ENCODE data around the gene ARID3A. TPM values are rescaled to one million over a fixed set of nuclear protein-coding genes. Genes with fewer than 3 reads are reported as not detected.
A peak's percentile ranks its signal among the peaks of the same experiment; 100 is the strongest.

Gene ARID3A
- total RNA-seq, 1 experiment from 2014 or later: 103 TPM

- DNase-seq (ENCODE audit: low spot score): no peak
- in situ Hi-C loops (cut with HindIII; ENCODE audit: low sequenced_read_pairs): no loop called here
Observed at GRCh38 chr19:942133-942645, 16.4 kb downstream of the ARID3A start.

- DNase-seq (ENCODE audit: low spot score): no peak
- in situ Hi-C loops (cut with HindIII; ENCODE audit: low sequenced_read_pairs): no loop called here
Observed at GRCh38 chr19:943551-944170, 17.8 kb downstream of the ARID3A start.

GRCh38 chr19:944171-944567, 18.3 kb downstream of the ARID3A start:
- DNase-seq (ENCODE audit: low spot score): no peak
- in situ Hi-C loops (cut with HindIII; ENCODE audit: low sequenced_read_pairs): no loop called here

- no peak for DNase-seq (ENCODE audit: low spot score)
- in situ Hi-C loops (cut with HindIII; ENCODE audit: low sequenced_read_pairs): no loop called here
Observed at GRCh38 chr19:944663-945241, 18.9 kb downstream of the ARID3A start.

- in situ Hi-C loops (cut with HindIII; ENCODE audit: low sequenced_read_pairs): no loop called here
- DNase-seq (ENCODE audit: low spot score): no peak
Observed at GRCh38 chr19:945401-946252, 19.8 kb downstream of the ARID3A start.

- in situ Hi-C loops (cut with HindIII; ENCODE audit: low sequenced_read_pairs): no loop called here
- no peak for DNase-seq (ENCODE audit: low spot score)
Observed at GRCh38 chr19:947090-947706, 21.4 kb downstream of the ARID3A start.

GRCh38 chr19:947707-948539, 22.1 kb downstream of the ARID3A start:
- no peak for DNase-seq (ENCODE audit: low spot score)
- in situ Hi-C loops (cut with HindIII; ENCODE audit: low sequenced_read_pairs): no loop called here

GRCh38 chr19:948842-949496, 23.1 kb downstream of the ARID3A start:
- in situ Hi-C loops (cut with HindIII; ENCODE audit: low sequenced_read_pairs): no loop called here
- DNase-seq (ENCODE audit: low spot score): no peak

GRCh38 chr19:950352-951066, 24.7 kb downstream of the ARID3A start:
- in situ Hi-C loops (cut with HindIII; ENCODE audit: low sequenced_read_pairs): no loop called here
- DNase-seq (ENCODE audit: low spot score): no peak

- in situ Hi-C loops (cut with HindIII; ENCODE audit: low sequenced_read_pairs): no loop called here
Observed at GRCh38 chr19:952049-952679, 26.3 kb downstream of the ARID3A start.

GRCh38 chr19:952680-953444, 27.0 kb downstream of the ARID3A start:
- no peak for DNase-seq (ENCODE audit: low spot score)
- in situ Hi-C loops (cut with HindIII; ENCODE audit: low sequenced_read_pairs): no loop called here

More at GRCh38 chr19:952049-952679, 26.3 kb downstream of the ARID3A start:
- no peak for DNase-seq (ENCODE audit: low spot score)

GRCh38 chr19:953445-954271, 27.8 kb downstream of the ARID3A start:
- in situ Hi-C loops (cut with HindIII; ENCODE audit: low sequenced_read_pairs): no loop called here
- no peak for DNase-seq (ENCODE audit: low spot score)

GRCh38 chr19:954272-954671, 28.4 kb downstream of the ARID3A start:
- in situ Hi-C loops (cut with HindIII; ENCODE audit: low sequenced_read_pairs): no loop called here
- no peak for DNase-seq (ENCODE audit: low spot score)

GRCh38 chr19:954672-955494, 29.0 kb downstream of the ARID3A start:
- in situ Hi-C loops (cut with HindIII; ENCODE audit: low sequenced_read_pairs): no loop called here

More at GRCh38 chr19:954672-955494, 29.0 kb downstream of the ARID3A start:
- DNase-seq (ENCODE audit: low spot score): peak; percentile 15
